SU-DHL-6 (cell line): ENCODE results near the gene LHX3.
"Not testable (repeated sequence)": the region's sequence is repeated elsewhere in the genome, so short reads cannot be mapped to it uniquely, and the experiment has no call there.

Source experiments
- H2AFZ ChIP-seq: fragments of 200-600 bp; sonication (generic); 2 replicates; pipeline ENCODE4 v1.6.1; 2014; ENCODE audit warnings: low read depth, mild to moderate bottlenecking, moderate library complexity, mixed read lengths, antibody characterized with exemption, low read length; ENCODE audit not compliant: severe bottlenecking
- H3F3A ChIP-seq: fragments of 200-600 bp; shearing (Covaris generic); 2 replicates; pipeline ENCODE4 v1.6.0; 2016; ENCODE audit warnings: antibody characterized with exemption, mild to moderate bottlenecking; ENCODE audit not compliant: insufficient read depth
- H3K27ac ChIP-seq: fragments of 200-600 bp; sonication (generic); 2 replicates; pipeline ENCODE4 v1.5.1; 2016; ENCODE audit warnings: low read depth, mild to moderate bottlenecking, low read length, moderate library complexity, mixed read lengths
- H3K27me3 ChIP-seq: fragments of 200-600 bp; sonication (generic), shearing (Covaris generic); 2 replicates; pipeline ENCODE4 v1.6.0; 2014; ENCODE audit warnings: mild to moderate bottlenecking, low read length
- H3K36me3 ChIP-seq: fragments of 200-600 bp; sonication (generic); 2 replicates; pipeline ENCODE4 v1.6.1; 2014; ENCODE audit warnings: mild to moderate bottlenecking, low read length, mixed read lengths
- H3K4me2 ChIP-seq: fragments of 300-600, 200-600 bp; shearing (Covaris generic), sonication (generic); 2 replicates; pipeline ENCODE4 v1.6.0; 2014; ENCODE audit warnings: low read length, low read depth, mild to moderate bottlenecking; ENCODE audit not compliant: poor library complexity, severe bottlenecking
- H3K4me3 ChIP-seq: fragments of 200-600 bp; sonication (generic); 2 replicates; pipeline ENCODE4 v1.5.1; 2014; ENCODE audit warnings: antibody characterized with exemption, low read length, mild to moderate bottlenecking, mixed read lengths; ENCODE audit not compliant: insufficient read depth, poor library complexity, severe bottlenecking
- H3K79me2 ChIP-seq: fragments of 200-600 bp; sonication (generic); 2 replicates; pipeline ENCODE4 v1.6.1; 2014; ENCODE audit warnings: mild to moderate bottlenecking, low read length, moderate library complexity; ENCODE audit not compliant: insufficient read depth
- H3K9ac ChIP-seq: fragments of 200-600 bp; sonication (generic); 2 replicates; pipeline ENCODE4 v1.7.0; 2014; ENCODE audit warnings: mild to moderate bottlenecking, low read length
- H3K9me2 ChIP-seq: fragments of 200-600 bp; sonication (generic); replicated peaks from 2 replicates; pipeline ENCODE4 v1.6.1; 2014; ENCODE audit warnings: low read length; ENCODE audit not compliant: insufficient read depth
- H3K9me3 ChIP-seq: fragments of 200-600 bp; sonication (generic); 2 replicates; pipeline ENCODE4 v1.6.1; 2014; ENCODE audit warnings: low read length, mixed read lengths; ENCODE audit not compliant: insufficient read depth
- H4K20me1 ChIP-seq: fragments of 200-600 bp; sonication (generic); 2 replicates; pipeline ENCODE4 v1.6.1; 2014; ENCODE audit warnings: low read depth, mild to moderate bottlenecking, antibody characterized with exemption, low read length, moderate library complexity, mixed read lengths
- EZH2phosphoT487 ChIP-seq: fragments of 200-600 bp; sonication (generic), shearing (Covaris generic); conservative IDR thresholded peaks from 2 replicates; pipeline ENCODE4 v1.6.1; 2018; ENCODE audit warnings: mild to moderate bottlenecking, antibody characterized with exemption, low read length, moderate library complexity, mixed read lengths
- TF ChIP-seq, protein P1 (sequence below): fragments of 200-600 bp; sonication (generic); IDR thresholded peaks from one replicate; pipeline ENCODE4 v1.5.1; 2017; ENCODE audit warnings: antibody characterized with exemption, mild to moderate bottlenecking, low read length, moderate library complexity; ENCODE audit not compliant: insufficient read depth, poor library complexity, severe bottlenecking

The LHX3 gene

DNA sequence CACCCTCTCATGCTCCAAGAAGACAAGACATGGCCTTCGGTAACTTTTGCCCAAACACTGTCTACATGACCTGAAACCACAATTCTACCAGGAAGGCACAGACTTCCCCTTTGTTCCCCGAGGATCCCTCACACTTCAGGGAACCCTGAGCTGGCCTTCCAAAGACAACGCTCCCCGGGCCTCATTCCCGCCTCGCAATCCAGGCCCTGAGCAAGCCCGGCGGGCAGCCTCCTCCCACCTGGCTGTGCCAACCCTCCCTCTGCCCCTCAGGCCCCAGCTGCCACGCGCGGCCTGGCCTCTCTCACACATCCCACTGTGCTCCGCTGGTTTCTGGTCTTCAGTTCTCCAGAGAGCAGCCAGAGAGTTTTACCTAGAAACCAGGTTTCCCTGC lies 33.4 kb upstream of the LHX3 start:
- H2AFZ ChIP-seq: no peak overlapping the region
- no peaks in the 10 kb centered on the region for H3K27me3 ChIP-seq
- no peaks in the 10 kb centered on the region for H3K9me2 ChIP-seq
- peaks cover 91% of the 10 kb centered on the region for H3K79me2 ChIP-seq
- no peaks in the 10 kb centered on the region for H4K20me1 ChIP-seq
- H3K36me3 ChIP-seq: no peaks in the 10 kb centered on the region
- no peak overlapping the region for H3K4me2 ChIP-seq
- H3K27ac ChIP-seq: peak overlapping the region; percentile 87; the same call in 1 of the 2 replicates
- TF ChIP-seq EZH2phosphoT487: no peak
- TF ChIP-seq, protein P1, sequence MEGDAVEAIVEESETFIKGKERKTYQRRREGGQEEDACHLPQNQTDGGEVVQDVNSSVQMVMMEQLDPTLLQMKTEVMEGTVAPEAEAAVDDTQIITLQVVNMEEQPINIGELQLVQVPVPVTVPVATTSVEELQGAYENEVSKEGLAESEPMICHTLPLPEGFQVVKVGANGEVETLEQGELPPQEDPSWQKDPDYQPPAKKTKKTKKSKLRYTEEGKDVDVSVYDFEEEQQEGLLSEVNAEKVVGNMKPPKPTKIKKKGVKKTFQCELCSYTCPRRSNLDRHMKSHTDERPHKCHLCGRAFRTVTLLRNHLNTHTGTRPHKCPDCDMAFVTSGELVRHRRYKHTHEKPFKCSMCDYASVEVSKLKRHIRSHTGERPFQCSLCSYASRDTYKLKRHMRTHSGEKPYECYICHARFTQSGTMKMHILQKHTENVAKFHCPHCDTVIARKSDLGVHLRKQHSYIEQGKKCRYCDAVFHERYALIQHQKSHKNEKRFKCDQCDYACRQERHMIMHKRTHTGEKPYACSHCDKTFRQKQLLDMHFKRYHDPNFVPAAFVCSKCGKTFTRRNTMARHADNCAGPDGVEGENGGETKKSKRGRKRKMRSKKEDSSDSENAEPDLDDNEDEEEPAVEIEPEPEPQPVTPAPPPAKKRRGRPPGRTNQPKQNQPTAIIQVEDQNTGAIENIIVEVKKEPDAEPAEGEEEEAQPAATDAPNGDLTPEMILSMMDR: no peak
- no peak overlapping the region for H3K9ac ChIP-seq
- H3K9me3 ChIP-seq: no peaks in the 10 kb centered on the region
- peaks cover 8% of the 10 kb centered on the region for H3F3A ChIP-seq
- no peak overlapping the region for H3K4me3 ChIP-seq

DNA sequence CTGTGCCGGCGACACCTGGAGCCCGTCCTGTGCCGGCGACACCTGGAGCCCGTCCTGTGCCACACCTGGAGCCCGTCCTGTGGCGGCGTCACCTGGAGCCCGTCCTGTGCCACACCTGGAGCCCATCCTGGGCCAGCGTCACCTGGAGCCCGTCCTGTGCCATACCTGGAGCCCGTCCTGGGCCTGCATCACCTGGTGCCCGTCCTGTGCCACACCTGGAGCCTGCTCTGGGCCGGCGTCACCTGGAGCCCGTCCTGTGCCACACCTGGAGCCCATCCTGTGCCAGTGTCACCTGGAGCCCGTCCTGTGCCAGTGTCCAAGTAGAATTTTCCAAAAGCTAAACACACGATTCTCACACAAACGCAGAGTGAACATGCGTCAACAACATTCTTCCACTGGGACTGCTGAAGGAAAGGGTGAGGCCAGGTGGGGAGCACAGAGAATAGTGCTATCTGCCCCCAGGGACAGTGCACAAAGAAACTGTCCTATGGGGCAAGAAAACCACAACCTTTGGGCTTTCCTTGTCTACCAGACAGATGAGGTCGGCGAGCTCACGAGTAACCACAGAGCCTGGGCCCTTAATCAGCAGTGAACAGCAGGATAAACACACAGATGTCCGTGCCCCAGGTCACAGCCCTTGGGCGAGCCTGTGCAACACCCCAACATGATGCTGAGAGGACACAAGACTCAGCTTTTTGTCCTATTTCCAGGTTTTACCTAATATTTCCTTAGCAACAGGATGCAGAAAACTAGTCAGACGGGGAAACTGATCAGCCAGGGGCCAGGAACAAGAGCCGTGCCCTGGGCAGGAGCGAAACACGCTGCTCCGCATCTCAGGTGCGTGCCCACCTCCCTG lies 32.8 kb upstream of the LHX3 start:
- H3K79me2 ChIP-seq: peaks cover 91% of the 10 kb centered on the region

DNA sequence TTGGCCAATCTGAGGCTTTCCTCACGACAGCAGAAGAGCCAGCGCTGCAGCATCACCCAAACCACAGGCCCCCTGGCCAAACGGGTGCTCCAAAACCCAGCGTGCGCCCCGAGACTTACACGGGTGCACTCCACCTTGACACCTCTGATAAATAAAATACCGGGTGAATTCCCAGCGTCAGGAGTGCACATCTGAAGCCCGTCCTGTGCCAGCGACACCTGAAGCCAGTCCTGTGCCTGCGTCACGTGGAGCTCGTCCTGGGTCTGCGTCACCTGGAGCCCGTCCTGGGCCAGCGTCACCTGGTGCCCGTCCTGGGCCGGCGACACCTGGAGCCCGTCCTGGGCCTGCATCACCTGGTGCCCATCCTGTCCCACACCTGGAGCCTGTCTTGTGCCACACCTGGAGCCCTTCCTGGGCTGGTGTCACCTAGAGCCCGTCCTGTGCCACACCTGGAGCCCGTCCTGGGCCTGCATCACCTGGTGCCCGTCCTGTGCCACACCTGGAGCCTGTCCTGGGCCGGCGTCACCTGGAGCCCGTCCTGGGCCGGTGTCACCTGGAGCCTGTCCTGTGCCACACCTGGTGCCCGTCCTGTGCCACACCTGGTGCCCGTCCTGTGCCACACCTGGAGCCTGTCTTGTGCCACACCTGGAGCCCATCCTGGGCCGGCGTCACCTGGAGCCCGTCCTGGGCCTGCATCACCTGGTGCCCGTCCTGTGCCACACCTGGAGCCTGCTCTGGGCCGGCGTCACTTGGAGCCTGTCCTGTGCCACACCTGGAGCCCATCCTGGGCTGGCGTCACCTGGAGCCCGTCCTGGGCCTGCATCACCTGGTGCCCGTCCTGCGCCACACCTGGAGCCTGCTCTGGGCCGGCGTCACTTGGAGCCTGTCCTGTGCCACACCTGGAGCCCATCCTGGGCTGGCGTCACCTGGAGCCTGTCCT lies 31.8 kb upstream of the LHX3 start:
- peaks cover 91% of the 10 kb centered on the region for H3K79me2 ChIP-seq
- not testable (repeated sequence) for H3K9ac ChIP-seq, H3F3A ChIP-seq, H3K36me3 ChIP-seq, H3K9me3 ChIP-seq, H4K20me1 ChIP-seq, H3K27me3 ChIP-seq, H3K4me3 ChIP-seq, H3K9me2 ChIP-seq, H2AFZ ChIP-seq, H3K27ac ChIP-seq, H3K4me2 ChIP-seq

More for the DNA sequence above, 32.8 kb upstream of the LHX3 start:
- Histone ChIP-seq H3F3A (peaks cover 6% of the 10 kb centered on the region), H3K27ac (peak overlapping the region; percentile 13; the same call in 1 of the 2 replicates), H3K9me3 (no peaks in the 10 kb centered on the region), H3K4me2 (no peak overlapping the region), H3K9me2 (no peaks in the 10 kb centered on the region), H3K9ac (no peak overlapping the region), H3K27me3 (no peaks in the 10 kb centered on the region), H3K36me3 (no peaks in the 10 kb centered on the region), H3K4me3 (no peak overlapping the region), H4K20me1 (no peaks in the 10 kb centered on the region), H2AFZ (no peak overlapping the region)
- TF ChIP-seq EZH2phosphoT487: no peak
- TF ChIP-seq, protein P1: no peak
